GM19043 (cell line): ENCODE data around the gene FAM219A.

ENCODE experiments used
- ATAC-seq: cut with Tn5 transposase; IDR thresholded peaks from one replicate; pipeline ENCODE4 v1.9.1; 2021; ENCODE audit warnings: low read depth; ENCODE audit not compliant: unreplicated experiment

Gene FAM219A, protein sequence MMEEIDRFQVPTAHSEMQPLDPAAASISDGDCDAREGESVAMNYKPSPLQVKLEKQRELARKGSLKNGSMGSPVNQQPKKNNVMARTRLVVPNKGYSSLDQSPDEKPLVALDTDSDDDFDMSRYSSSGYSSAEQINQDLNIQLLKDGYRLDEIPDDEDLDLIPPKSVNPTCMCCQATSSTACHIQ

GRCh38 chr9:34458013-34458958 is at the start of gene FAM219A, which contains the start of gene DNAI1:
Gene FAM219A, minus strand, starts transcription at chr9:34458570. Its CDS starts 307 bp downstream, at chr9:34458263.
Gene DNAI1, plus strand, starts transcription at chr9:34458805. Its CDS starts 201 bp downstream, at chr9:34459006.
- peak; percentile 97 for ATAC-seq

DNA sequence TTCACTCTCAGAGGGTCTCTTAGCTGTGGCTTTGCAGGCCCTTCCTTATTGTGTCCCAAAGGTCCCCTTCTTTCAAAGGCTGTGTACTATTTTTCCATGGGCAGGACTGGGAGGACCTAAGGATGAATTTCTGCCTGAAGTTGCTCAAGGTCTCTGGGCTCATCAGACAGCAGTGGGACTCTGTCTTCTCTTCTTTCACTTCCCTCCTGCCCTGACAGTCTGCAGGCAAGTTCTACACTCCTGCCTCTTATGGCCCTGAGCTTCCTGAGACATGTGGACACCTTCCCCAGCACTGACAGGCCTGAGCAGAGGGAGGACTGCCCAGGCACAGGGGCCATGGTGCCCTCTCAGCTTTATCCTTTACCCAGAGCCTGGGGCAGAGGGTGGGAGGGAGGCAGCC is 49.6 kb upstream of the FAM219A start:
- ATAC-seq, result no peak

DNA sequence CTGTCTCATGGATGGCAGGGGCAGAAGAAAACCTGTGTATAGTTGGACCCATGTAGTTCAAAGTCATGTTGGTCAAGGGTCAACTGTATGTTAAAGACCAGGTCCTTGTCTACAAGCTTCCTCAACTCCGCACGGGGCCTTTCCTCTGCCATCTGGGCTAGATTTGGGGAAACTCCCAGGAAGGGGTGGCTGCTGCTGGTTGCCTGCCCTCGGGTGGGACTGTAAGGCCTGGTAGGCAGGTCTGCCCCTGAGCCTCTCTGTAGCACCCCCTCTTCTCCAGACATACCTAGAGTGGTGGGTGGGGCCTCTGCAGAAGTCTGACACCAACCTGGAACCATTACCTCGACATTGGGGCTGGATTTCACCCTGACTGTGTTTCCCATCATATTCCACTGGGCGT is 49.2 kb upstream of the FAM219A start:
- no peak for ATAC-seq

- ATAC-seq, result no peak
These were observed 48.3 kb upstream of the FAM219A start for GRCh38 chr9:34506623-34507022.

DNA sequence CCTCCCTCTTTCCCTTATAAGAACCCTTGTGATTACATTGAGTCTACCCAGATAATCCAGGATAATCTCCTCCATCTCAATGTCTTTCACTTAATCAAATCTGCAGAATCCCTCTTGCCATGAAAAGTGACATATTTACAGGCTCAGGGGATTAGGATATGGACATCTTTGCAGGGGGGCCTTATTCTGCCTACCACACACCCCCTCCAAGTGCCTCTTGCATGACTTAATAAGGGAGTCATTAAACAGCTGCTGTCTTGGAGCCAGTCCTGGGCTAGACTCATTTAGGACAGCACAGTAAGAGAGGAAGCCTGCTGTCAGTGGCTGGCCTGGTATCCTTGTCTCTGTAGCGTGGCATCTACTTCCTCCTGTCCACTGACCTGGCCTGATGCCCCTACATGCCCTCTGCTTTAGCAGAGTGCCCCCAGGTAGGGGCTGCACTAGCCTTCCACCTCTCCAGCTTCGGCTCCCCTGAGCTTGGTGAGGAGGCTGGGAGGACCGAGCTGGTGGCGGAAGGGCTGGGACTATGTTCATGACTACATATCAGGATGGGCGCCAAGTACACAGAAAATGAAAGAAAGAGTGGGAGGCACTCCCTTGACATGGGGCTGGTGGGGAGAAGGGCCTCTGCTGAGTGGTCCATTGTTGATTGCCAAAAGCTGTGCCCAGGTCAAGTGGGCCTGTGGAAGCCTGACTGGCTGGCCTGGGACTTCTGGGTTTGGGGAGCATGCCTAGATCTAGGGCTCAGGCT is 47.2 kb upstream of the FAM219A start:
- ATAC-seq, result no peak

GRCh38 chr9:34503406-34503805 is 45.0 kb upstream of the FAM219A start:
- ATAC-seq, result no peak

GRCh38 chr9:34502891-34503290 is 44.5 kb upstream of the FAM219A start:
- no peak for ATAC-seq

DNA sequence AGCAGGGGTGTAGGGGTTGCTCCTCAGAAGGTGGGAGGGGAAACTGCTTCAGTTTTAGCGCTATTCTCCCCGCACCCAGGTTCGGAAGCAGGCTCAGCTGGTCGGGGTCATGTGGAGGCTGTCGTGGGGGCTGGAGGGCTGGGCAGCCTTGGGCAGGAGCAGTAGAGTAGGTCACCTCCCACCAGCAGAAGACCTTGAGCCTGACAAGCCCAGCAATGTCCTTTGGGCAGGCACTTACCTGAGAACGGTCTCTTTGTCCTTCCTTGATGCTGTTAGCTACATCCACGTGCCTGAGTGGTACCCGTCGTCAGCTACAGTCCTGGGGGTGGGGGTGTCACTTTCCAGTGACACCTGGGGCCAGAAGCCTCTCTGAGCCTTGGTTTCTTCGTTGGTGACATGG is 44.1 kb upstream of the FAM219A start:
- ATAC-seq, result no peak

- no peak for ATAC-seq
These were observed 43.6 kb upstream of the FAM219A start for GRCh38 chr9:34501889-34502425.

DNA sequence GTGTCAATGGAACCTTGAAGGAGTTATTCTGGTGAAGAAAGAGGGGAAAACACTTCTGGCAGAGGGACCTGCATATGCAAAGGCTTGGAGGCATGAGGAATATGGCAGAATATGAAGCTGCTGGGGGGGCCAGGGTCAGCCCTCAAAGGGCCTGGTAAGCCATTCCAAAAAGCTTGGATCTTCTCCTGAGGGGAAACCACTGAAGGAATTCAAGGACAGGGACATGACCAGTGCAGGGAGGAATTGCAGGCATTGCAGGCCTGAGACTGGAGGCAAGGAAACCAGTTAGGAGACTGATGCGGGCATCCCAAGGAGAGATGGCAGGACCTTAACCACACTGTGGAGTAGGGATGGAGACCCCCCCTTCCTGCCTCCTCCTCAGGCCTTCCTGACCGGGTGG is 43.0 kb upstream of the FAM219A start:
- no peak for ATAC-seq

- no peak for ATAC-seq
These were observed 42.4 kb upstream of the FAM219A start for GRCh38 chr9:34500623-34501267.

DNA sequence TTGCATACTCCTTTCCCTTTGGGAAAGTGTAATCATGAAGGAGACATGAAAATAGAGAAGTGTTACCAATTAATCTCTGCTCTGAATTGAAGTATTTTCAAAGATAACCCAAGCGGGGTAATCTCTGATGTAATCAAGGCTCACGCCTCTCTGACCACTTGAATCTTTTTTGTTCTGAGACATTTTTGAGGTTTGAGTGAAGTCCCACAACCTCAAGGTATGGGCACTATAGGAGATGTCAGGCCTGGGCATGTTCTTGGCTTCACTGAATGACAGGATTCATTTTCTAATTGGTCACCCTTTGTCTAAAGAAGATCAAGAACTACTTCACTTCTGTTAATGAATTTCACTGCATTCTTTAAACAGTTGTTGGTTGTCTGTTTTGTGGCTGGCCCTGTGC is 40.7 kb upstream of the FAM219A start:
- no peak for ATAC-seq

GRCh38 chr9:34498553-34498952 is 40.2 kb upstream of the FAM219A start:
- ATAC-seq, result no peak

DNA sequence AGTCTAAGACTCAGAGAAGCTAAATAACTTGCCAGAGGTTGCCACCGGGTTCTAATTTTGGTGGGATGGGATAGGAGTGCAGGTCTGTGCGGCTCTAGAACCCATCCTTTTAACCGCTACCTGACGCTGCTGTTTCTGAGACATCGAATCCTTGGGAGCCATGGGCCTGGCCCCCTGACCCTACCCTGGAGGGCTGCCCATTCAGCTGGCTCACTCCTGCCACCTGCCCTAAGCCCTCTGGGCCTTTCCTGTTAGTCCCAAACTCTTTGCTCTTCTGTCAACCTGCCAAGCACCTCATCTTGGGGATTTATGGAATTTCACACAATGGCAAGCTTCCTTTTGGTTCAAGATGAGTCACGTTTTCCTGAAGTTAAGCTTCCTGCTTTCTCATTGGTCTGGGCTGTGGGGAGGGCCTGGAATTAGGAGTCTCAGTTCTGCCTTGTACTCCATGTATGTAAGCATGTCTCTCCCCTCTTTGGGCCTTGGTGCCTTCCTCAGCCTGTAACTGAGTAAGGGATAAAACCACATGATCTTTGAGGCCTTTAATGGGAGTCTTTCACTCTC is 37.9 kb upstream of the FAM219A start:
- ATAC-seq, result no peak

- ATAC-seq, result no peak
These were observed 35.7 kb upstream of the FAM219A start for GRCh38 chr9:34493972-34494535.

DNA sequence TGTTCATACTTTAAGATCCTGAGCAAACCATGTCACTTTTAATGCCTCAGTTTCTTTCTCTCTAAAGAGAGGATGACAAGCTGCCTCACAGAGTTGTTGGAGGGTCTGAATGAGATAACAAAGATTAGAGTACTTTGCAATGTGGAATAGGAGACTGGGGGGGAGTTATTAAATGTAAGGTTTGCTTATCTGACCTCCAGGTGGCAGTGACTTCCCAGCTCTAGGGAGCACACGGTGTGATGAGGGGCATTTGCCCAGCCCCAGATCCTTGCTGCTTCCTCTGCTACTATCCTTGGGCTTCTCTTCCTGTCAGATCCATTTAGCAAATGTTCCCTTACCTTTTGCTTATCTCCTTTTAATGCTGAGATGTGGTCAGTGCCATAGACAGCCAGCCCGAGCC is 33.7 kb upstream of the FAM219A start:
- ATAC-seq, result no peak

DNA sequence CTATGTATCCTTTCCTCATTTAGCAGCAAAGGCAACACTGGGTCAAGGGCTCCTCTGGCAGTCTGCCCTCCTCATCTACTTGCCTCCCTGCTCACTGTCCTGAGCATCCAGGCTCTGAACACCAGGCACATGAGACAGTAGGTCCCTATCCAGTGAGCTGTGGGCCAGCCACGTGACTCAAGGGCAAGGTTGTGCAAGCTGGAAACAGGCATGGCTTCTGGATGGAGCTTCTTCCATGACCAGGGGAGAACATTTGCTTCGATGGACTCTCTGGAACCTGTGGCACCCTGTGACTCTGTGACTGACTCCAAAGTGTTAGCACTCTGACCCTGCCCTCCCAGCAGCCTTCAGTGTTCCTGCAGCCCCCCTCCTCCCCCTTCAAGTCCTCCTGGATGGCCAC is 33.2 kb upstream of the FAM219A start:
- no peak for ATAC-seq

- ATAC-seq, result no peak
These were observed 32.4 kb upstream of the FAM219A start for GRCh38 chr9:34490760-34491159.

DNA sequence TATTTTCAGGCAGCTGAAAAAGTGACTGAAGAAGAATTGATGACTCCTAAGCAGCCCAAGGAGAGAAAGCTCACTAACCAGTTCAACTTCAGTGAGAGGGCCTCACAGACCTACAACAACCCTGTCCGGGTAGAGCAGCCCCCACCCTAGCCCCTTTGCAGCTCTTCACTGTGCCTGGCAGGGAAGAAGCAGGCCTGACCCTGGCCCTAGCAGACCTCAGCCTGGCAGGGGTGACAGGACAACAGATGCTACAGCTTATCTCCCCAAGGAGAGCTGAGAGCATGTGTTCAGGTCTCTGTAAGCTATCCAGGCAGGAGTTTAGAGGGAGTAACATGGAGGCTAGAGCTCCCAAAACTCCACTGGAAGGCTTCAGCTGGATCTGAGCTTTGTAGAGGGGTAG is 32.0 kb upstream of the FAM219A start:
- no peak for ATAC-seq

GRCh38 chr9:34486572-34486971 is 28.2 kb upstream of the FAM219A start:
- no peak for ATAC-seq
